Ovary (tissue), 3 donors: ENCODE results near the gene TIPARP.

Source experiments
- EP300 ChIP-seq: sonication (generic); formaldehyde crosslinking; IDR thresholded peaks from one replicate; pipeline ENCODE4 v1.6.1; 2017; ENCODE audit warnings: antibody characterized with exemption
- POLR2A ChIP-seq: fragments of 450-650 bp; IDR thresholded peaks from one replicate; pipeline ENCODE4 v1.6.1; 2017; ENCODE audit warnings: antibody characterized with exemption, mild to moderate bottlenecking, moderate library complexity
- TF ChIP-seq, protein P1 (sequence below), 3 donors: fragments of 450-650 bp in 2 of 3; fragments of 200-600 bp in 1 of 3; IDR thresholded peaks; one replicate each; pipeline versions ENCODE4 v1.5.1 to v1.8.0; 2016 to 2022; ENCODE audit warnings: antibody characterized with exemption in 3 of 3, mild to moderate bottlenecking in 1 of 3
- donor health status: DM: no; HTN: no; CAD: no.

DNA sequence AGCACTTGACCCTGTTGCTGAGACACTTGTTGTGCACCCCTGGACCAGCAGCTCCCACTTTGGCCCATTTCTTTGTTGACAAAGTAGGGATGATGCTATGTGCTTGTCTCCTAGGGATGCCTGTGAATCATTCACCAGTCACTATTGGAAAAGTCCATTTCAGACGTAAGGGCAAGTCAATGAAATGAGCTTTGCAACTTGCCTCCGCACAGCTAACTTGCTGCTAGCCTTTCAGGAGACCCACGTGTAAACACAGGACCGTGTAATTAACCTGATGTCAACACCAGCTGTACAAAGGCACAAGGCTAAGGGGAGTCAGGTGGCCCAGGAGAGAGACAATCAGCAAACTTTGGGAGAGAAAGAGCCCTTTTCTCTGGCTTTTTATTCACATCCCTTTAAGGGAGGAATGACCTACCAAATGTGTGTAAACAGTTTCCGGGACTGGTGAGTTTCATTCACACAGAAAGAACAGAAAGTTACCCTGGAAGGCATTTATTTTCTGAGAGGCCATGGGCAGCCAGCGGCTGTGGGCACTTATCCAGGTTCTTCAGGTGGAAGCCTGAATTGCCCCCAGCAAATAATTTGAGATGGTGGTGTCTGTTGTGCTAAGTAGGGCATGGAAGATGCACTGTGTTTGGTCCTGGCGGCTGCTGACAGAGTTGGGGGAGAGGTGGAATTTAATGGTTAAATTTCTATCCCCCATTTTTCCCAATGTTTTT is 54.0 kb downstream of the TIPARP start:
- TF ChIP-seq, protein P1, sequence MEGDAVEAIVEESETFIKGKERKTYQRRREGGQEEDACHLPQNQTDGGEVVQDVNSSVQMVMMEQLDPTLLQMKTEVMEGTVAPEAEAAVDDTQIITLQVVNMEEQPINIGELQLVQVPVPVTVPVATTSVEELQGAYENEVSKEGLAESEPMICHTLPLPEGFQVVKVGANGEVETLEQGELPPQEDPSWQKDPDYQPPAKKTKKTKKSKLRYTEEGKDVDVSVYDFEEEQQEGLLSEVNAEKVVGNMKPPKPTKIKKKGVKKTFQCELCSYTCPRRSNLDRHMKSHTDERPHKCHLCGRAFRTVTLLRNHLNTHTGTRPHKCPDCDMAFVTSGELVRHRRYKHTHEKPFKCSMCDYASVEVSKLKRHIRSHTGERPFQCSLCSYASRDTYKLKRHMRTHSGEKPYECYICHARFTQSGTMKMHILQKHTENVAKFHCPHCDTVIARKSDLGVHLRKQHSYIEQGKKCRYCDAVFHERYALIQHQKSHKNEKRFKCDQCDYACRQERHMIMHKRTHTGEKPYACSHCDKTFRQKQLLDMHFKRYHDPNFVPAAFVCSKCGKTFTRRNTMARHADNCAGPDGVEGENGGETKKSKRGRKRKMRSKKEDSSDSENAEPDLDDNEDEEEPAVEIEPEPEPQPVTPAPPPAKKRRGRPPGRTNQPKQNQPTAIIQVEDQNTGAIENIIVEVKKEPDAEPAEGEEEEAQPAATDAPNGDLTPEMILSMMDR (IDR thresholded peaks at IDR 0.05) = no peak
- no peak for TF ChIP-seq POLR2A
- TF ChIP-seq EP300 = no peak
